GM12878 (cell line): ENCODE results near the gene SEC24C. TPM values are rescaled to one million over a fixed set of nuclear protein-coding genes. Genes with fewer than 3 reads are reported as not detected.

Experiments
- ATAC-seq: fragments of 200-7000 bp; cut with Tn5 transposase; 3 replicates; pipeline ENCODE4 v1.9.1; 2020; ENCODE audit warnings: mild to moderate bottlenecking, moderate library complexity
- BruUV-seq: library from RNA; stranded (reverse); fragments of 400-500 nt; replicated peaks from 2 replicates; lab custom pipeline; 2021; lab: Mats Ljungman, UMichigan
- CTCF ChIA-PET: fragments of 300-600 bp; sonication (Branson Sonifier 250); formaldehyde crosslinking; extraction: SDS; loops from one replicate; lab custom pipeline; 2021; ENCODE audit warnings: inconsistent platforms; lab: Yijun Ruan, JAX
- POLR2A ChIA-PET: fragments of 350-600 bp; formaldehyde crosslinking; extraction: SDS; loops from one replicate; lab custom pipeline; 2021; ENCODE audit warnings: inconsistent platforms; lab: Charles Lee
- RAD21 ChIA-PET: fragments of 300-600 bp; sonication (Branson Sonifier 250); formaldehyde crosslinking; loops from one replicate; lab custom pipeline; 2023; ENCODE audit warnings: antibody characterized with exemption; ENCODE audit not compliant: unreplicated experiment; lab: Charles Lee
- SMC1A ChIA-PET: fragments of 300-600 bp; sonication (Branson Sonifier 250); formaldehyde crosslinking; loops from one replicate; lab custom pipeline; 2023; ENCODE audit not compliant: unreplicated experiment, uncharacterized antibody; lab: Charles Lee
- DNase-seq: peaks from one replicate; pipeline ENCODE4 v3.0.0-alpha.2; 2011; ENCODE audit warnings: low read depth, low spot score
- FAIRE-seq: peaks from 3 replicates; lab custom pipeline; 2011; peaks lifted over from hg19 to GRCh38; lab: Jason Lieb, UNC
- H2AFZ ChIP-seq: 2 replicates; pipeline ENCODE4 v1.6.0; 2011; ENCODE audit warnings: low read depth, low read length, control low read depth; ENCODE audit not compliant: control insufficient read depth
- H3K27ac ChIP-seq: 2 replicates; pipeline ENCODE4 v1.5.1; 2011; ENCODE audit warnings: control low read depth; ENCODE audit not compliant: control insufficient read depth, insufficient read depth
- H3K27me3 ChIP-seq, 2 experiments: replicated peaks in 1 of 2; 2 replicates each; pipeline versions ENCODE4 v1.6.0 to v1.6.1; 2011; ENCODE audit warnings: low read length in 1 of 2; ENCODE audit not compliant: control insufficient read depth in 2 of 2, insufficient read depth in 2 of 2
- H3K36me3 ChIP-seq, 2 experiments: 2 replicates each; pipeline ENCODE4 v1.5.1; 2011; ENCODE audit warnings: low read length in 1 of 2; ENCODE audit not compliant: control insufficient read depth in 2 of 2, insufficient read depth in 2 of 2
- H3K4me1 ChIP-seq: 2 replicates; pipeline ENCODE4 v1.6.1; 2011; ENCODE audit warnings: mild to moderate bottlenecking, low read length, moderate library complexity, mixed read lengths; ENCODE audit not compliant: control insufficient read depth, insufficient read depth
- H3K4me2 ChIP-seq: 2 replicates; pipeline ENCODE4 v1.6.0; 2011; ENCODE audit warnings: control low read depth; ENCODE audit not compliant: control insufficient read depth, insufficient read depth
- H3K4me3 ChIP-seq: fragments of 200-600 bp; sonication (generic); 2 replicates; pipeline ENCODE4 v1.5.1; 2016
- H3K79me2 ChIP-seq: 2 replicates; pipeline ENCODE4 v1.6.0; 2011; ENCODE audit warnings: low read length; ENCODE audit not compliant: control insufficient read depth, insufficient read depth
- H3K9ac ChIP-seq: 2 replicates; pipeline ENCODE4 v1.8.0; 2011; ENCODE audit warnings: low read length, control low read depth, mixed read lengths; ENCODE audit not compliant: control insufficient read depth, insufficient read depth
- H3K9me3 ChIP-seq: replicated peaks from 3 replicates; pipeline ENCODE4 v1.5.1; 2011; ENCODE audit warnings: mild to moderate bottlenecking, low read length; ENCODE audit not compliant: control insufficient read depth, insufficient read depth
- H4K20me1 ChIP-seq: 2 replicates; pipeline ENCODE4 v1.6.0; 2011; ENCODE audit not compliant: control insufficient read depth, insufficient read depth
- CBX5 ChIP-seq: sonication (generic); IDR thresholded peaks from 2 replicates; pipeline ENCODE4 v1.6.1; 2016; ENCODE audit warnings: low read depth, moderate library complexity, mild to moderate bottlenecking, inconsistent platforms
- HSF1 ChIP-seq: fragments of 150-350 bp; IDR thresholded peaks from 2 replicates; pipeline ENCODE4 v1.6.1; 2014; ENCODE audit warnings: mild to moderate bottlenecking, low read depth, low read length
- IRF5 ChIP-seq: fragments of 450-650 bp; IDR thresholded peaks from 2 replicates; pipeline ENCODE4 v1.6.1; 2017; ENCODE audit warnings: borderline replicate concordance
- PAX8 ChIP-seq: fragments of 450-650 bp; IDR thresholded peaks from 2 replicates; pipeline ENCODE4 v1.6.1; 2017; ENCODE audit warnings: mild to moderate bottlenecking, moderate library complexity
- RBBP5 ChIP-seq: fragments of 200-600 bp; sonication (generic); conservative IDR thresholded peaks from 2 replicates; pipeline ENCODE4 v1.6.1; 2016
- REST ChIP-seq: IDR thresholded peaks from 2 replicates; pipeline ENCODE4 v1.6.1; 2012; ENCODE audit warnings: mild to moderate bottlenecking, low read depth, low read length
- SIX5 ChIP-seq: IDR thresholded peaks from 2 replicates; pipeline ENCODE4 v1.6.1; 2011; ENCODE audit warnings: mild to moderate bottlenecking, low read depth, low read length, moderate library complexity; ENCODE audit not compliant: severe bottlenecking
- USF2 ChIP-seq: IDR thresholded peaks from 2 replicates; pipeline ENCODE4 v1.6.1; 2011; ENCODE audit warnings: low read depth, low read length, improper control_type of control experiment, borderline replicate concordance
- WGBS: methylation state at CpG from one replicate; pipeline ENCODE4 v1.1.6; 2016; ENCODE audit warnings: low lambda C conversion rate; ENCODE audit not compliant: insufficient replicate concordance, insufficient coverage; ENCODE audit errors: missing lambda C conversion rate; 5-methylcytosine and 5-hydroxymethylcytosine counted together
- in situ Hi-C: fragments of 300-500 bp; cut with MboI; formaldehyde crosslinking; loops from 9 replicates; pipeline ENCODE4 v1.14.3; 2018; ENCODE audit warnings: mixed read lengths
- intact Hi-C: fragments of 100-400 bp; cut with micrococcal nuclease; formaldehyde crosslinking; loops from one replicate; pipeline ENCODE4 v1.14.2; 2022; ENCODE audit not compliant: unreplicated experiment
- polyA plus RNA-seq, 11 experiments: library from polyadenylated mRNA; depleted of rRNA in 4 of 11; unstranded in 6 of 11; stranded (reverse) in 5 of 11; fragments of >200 nt; fragmentation: Nextera tagmentation in 4 of 11; fragmentation: Illumina TruSeq in 1 of 11; extraction: Ambion mirVana in 4 of 11; extraction: Trizol in 1 of 11; gene quantifications; 1 replicate in 1 of 11; 2 replicates in 10 of 11; pipeline versions ENCODE4 v1.2.1 to v1.2.3, GENCODE V29; 2011 to 2016; ENCODE audit warnings: inconsistent platforms in 2 of 11, missing spikeins in 2 of 11, low read depth in 1 of 11
- total RNA-seq, 4 experiments: library from RNA; depleted of rRNA in 3 of 4; stranded (reverse); fragments of >200 nt in 3 of 4; fragmentation: Illumina TruSeq in 1 of 4; extraction: Trizol in 1 of 4; gene quantifications; 2 replicates each; pipeline versions ENCODE4 v1.2.1 to v1.2.3, GENCODE V29; 2013 to 2021

The SEC24C gene
- total and polyA plus RNA-seq, 10 of the 15 experiments (the other 5 are each of a cell fraction or from before 2014, with no cell fraction given): 12.7 to 117 (median 73.8) TPM

- Histone ChIP-seq H3K9me3 (no peaks in the 10 kb centered on the region), H3K4me1 (peaks cover 55% of the 10 kb centered on the region), H4K20me1 (peaks cover 3% of the 10 kb centered on the region; the same call in 1 of the 2 replicates), H3K27ac (no peak overlapping the region), H3K36me3 (peaks cover 35 to 65% of the 10 kb centered on the region in 2 experiments), H3K9ac (no peak overlapping the region), H3K79me2 (peaks cover 15% of the 10 kb centered on the region), H3K4me2 (no peak overlapping the region), H3K4me3 (no peak overlapping the region), H3K27me3 (no peaks in the 10 kb centered on the region), H2AFZ (no peak overlapping the region)
- no TSS peak for BruUV-seq
- in situ Hi-C loops: no loop called here
- SMC1A ChIA-PET: interaction anchor here (2.4 to 4.4 kb wide), 2 partner anchors 12 to 18 kb away, joined by 13 to 46 read pairs; partner anchors contain the start of gene SEC24C
- TF ChIP-seq REST (no peak), IRF5 (no peak), RBBP5 (no peak), HSF1 (no peak), USF2 (no peak), PAX8 (no peak), CBX5 (no peak), SIX5 (no peak)
- POLR2A ChIA-PET: interaction anchor here (0.6 to 3.8 kb wide), 7 partner anchors 8 to 667 kb away, joined by 3 to 33 read pairs (median 3); partner anchors contain the start of gene CHCHD1
- DNase-seq (no peak), FAIRE-seq (no peak), ATAC-seq (no peak)
- RAD21 ChIA-PET: interaction anchor here (0.8 to 5.0 kb wide), 4 partner anchors 12 to 17 kb away, joined by 3 to 52 read pairs (median 4); partner anchors contain the start of gene SEC24C
- WGBS: 100% methylated on average over 1 of the region's 1 CpG
- intact Hi-C loops: no loop called here
- CTCF ChIA-PET: interaction anchor here (1.0 to 1.5 kb wide), 2 partner anchors 10 to 118 kb away, joined by 3 to 5 read pairs; a partner anchor contains a TSS
Measured at GRCh38 chr10:73761781-73762180, 17.6 kb downstream of the SEC24C start.
